ENCODE measurements around the gene DHX57.

Gene DHX57

DNA sequence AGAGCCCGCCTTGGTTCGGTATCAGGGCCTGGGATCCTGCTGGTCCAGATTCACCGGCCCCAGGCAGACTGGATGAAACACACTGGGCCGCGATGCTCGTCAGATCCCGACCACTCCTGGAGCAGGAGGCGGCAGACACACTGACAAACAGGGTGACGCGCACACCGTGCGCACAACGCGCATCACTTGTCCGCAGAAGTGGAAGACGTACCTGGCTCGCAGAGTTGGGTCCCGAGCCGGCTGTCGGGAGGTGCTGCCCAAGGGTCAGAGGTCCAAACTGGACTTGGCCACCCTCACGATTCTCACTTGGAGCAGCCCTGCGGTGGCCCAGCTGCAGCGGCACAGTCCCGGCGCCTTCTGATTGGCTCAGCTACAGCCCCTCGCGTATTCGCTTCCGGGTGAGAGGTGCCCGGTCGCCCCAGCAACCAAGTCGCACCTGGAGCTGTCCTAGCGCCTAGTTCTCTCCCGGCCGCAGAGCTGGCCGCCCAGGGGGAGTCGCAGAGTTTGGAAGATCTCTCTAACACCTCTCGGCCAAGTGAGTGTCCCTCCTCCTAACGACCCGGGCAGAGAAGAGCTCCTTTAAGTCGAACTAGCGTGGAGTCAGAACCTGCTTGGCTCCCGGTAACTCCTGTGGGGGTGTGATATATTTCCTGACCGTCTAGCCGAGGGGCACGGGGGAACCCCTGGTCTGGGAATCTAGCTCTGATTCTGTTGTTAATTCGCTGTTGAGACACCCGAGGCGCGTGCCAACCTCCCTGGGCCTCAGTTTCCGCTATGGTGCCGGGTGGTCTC, at the start of gene DHX57, which contains the start of gene MORN2:
DHX57 (minus strand) TSS at position 359 of the 792 bp plus-strand sequence. CDS start 7,529 bp downstream, outside the sequence.
MORN2 (plus strand) TSS at position 401 of the 792 bp plus-strand sequence.
- TF ChIP-seq CTCF (IDR thresholded peaks at IDR 0.05; ENCODE audit: borderline replicate concordance, control extremely low read depth, extremely low read depth, insufficient read depth, missing control alignments) = no peak
- in situ Hi-C loops (cut with MboI; ENCODE audit: low sequenced_read_pairs, unreplicated experiment) = no loop called here
- DNase-seq (ENCODE audit: low spot score) = peak; percentile 94

- no peak for DNase-seq (ENCODE audit: low spot score)
- TF ChIP-seq CTCF (IDR thresholded peaks at IDR 0.05; ENCODE audit: borderline replicate concordance, control extremely low read depth, extremely low read depth, insufficient read depth, missing control alignments) = no peak
- in situ Hi-C loops (cut with MboI; ENCODE audit: low sequenced_read_pairs, unreplicated experiment) = no loop called here
Measured at GRCh38 chr2:38922902-38923301, 47.2 kb upstream of the DHX57 start.

GRCh38 chr2:38922389-38922788, 46.7 kb upstream of the DHX57 start:
- DNase-seq (ENCODE audit: low spot score) = no peak
- no peak for TF ChIP-seq CTCF (IDR thresholded peaks at IDR 0.05; ENCODE audit: borderline replicate concordance, control extremely low read depth, extremely low read depth, insufficient read depth, missing control alignments)
- in situ Hi-C loops (cut with MboI; ENCODE audit: low sequenced_read_pairs, unreplicated experiment) = no loop called here

GRCh38 chr2:38912619-38913018, 36.9 kb upstream of the DHX57 start:
- in situ Hi-C loops (cut with MboI; ENCODE audit: low sequenced_read_pairs, unreplicated experiment) = no loop called here
- no peak for DNase-seq (ENCODE audit: low spot score)
- no peak for TF ChIP-seq CTCF (IDR thresholded peaks at IDR 0.05; ENCODE audit: borderline replicate concordance, control extremely low read depth, extremely low read depth, insufficient read depth, missing control alignments)

GRCh38 chr2:38911191-38911590, 35.5 kb upstream of the DHX57 start:
- in situ Hi-C loops (cut with MboI; ENCODE audit: low sequenced_read_pairs, unreplicated experiment) = no loop called here
- TF ChIP-seq CTCF (IDR thresholded peaks at IDR 0.05; ENCODE audit: borderline replicate concordance, control extremely low read depth, extremely low read depth, insufficient read depth, missing control alignments) = no peak
- DNase-seq (ENCODE audit: low spot score) = no peak

DNA sequence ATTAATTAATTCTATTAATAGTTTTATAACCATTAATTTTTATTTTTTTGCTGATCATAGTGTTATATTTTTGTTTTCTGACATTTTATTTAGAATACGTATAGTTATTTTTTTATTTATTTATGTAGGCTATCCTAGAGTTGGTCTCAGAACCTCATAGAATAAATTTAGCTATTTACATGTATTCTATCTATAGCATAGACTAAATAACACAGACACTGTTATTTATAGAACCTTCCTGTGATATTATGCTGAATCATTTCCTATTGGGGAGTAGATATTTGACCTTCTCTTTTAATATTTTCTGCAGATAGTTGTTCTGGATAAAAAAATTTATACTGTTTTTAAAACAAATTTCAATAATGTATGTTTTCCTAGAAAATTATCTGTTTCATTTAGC, 34.1 kb upstream of the DHX57 start:
- DNase-seq (ENCODE audit: low spot score) = no peak
- TF ChIP-seq CTCF (IDR thresholded peaks at IDR 0.05; ENCODE audit: borderline replicate concordance, control extremely low read depth, extremely low read depth, insufficient read depth, missing control alignments) = no peak
- in situ Hi-C loops (cut with MboI; ENCODE audit: low sequenced_read_pairs, unreplicated experiment) = no loop called here
